Measurements from ENCODE around the gene GGT5. TPM values are rescaled to one million over a fixed set of nuclear protein-coding genes. Genes with fewer than 3 reads are reported as not detected.
"Not testable (repeated sequence)": the region's sequence is repeated elsewhere in the genome, so short reads cannot be mapped to it uniquely, and the experiment has no call there.

The GGT5 gene
- total RNA-seq, 2 donors from 2014 or later, result 24.9 to 41.2 TPM

DNA sequence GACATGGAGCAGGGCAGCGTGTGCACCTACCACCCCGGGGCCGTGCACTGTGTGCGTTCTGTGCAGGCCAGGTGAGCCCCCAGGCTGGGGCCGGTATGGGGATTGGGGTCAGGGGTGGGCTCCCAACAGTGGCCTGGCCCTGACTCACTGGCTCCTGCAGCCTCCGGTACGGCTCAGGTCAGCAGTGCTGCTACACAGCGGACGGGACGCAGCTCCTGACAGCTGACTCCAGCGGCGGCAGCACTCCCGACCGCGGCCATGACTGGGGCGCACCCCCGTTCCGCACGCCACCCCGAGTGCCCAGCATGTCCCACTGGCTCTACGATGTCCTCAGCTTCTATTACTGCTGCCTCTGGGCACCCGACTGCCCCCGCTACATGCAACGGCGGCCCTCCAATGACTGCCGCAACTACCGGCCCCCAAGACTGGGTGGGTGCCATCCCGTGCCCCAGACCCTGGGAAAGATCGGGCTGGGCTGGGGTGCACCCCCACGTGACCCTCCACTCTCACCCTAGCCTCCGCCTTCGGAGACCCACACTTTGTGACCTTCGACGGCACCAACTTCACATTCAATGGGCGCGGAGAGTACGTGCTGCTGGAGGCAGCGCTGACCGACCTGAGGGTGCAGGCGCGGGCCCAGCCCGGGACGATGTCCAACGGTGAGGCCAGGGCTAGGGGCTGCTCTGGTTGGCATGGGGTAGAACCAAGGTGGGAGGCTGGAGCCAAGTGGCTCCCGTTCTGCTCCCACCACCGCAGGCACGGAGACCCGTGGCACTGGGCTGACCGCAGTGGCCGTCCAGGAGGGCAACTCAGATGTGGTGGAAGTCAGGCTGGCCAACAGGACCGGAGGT is 59.2 kb downstream of the GGT5 start:
- no peak for DNase-seq
- Histone ChIP-seq H3K4me1 (peaks cover 7% of the 10 kb centered on the region), H3K9me3 (no peaks in the 10 kb centered on the region), H3K36me3 (replicated peaks in 1 of 2; ENCODE audit: insufficient read depth in 1 of 2, low read depth in 2 of 2) (no peaks in the 10 kb centered on the region), H3K27me3 (no peaks in the 10 kb centered on the region), H3K27ac (no peak overlapping the region), H3K4me3 (no peak overlapping the region)
- WGBS, 2 donors, result 79 to 89% methylated on average over 9 to 51 of the region's 51 CpGs
- TF ChIP-seq, protein P1, sequence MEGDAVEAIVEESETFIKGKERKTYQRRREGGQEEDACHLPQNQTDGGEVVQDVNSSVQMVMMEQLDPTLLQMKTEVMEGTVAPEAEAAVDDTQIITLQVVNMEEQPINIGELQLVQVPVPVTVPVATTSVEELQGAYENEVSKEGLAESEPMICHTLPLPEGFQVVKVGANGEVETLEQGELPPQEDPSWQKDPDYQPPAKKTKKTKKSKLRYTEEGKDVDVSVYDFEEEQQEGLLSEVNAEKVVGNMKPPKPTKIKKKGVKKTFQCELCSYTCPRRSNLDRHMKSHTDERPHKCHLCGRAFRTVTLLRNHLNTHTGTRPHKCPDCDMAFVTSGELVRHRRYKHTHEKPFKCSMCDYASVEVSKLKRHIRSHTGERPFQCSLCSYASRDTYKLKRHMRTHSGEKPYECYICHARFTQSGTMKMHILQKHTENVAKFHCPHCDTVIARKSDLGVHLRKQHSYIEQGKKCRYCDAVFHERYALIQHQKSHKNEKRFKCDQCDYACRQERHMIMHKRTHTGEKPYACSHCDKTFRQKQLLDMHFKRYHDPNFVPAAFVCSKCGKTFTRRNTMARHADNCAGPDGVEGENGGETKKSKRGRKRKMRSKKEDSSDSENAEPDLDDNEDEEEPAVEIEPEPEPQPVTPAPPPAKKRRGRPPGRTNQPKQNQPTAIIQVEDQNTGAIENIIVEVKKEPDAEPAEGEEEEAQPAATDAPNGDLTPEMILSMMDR (IDR thresholded peaks at IDR 0.05), result no peak
- TF ChIP-seq POLR2A (IDR thresholded peaks at IDR 0.05), result no peak
- intact Hi-C loops (cut with DNase I), result loop anchor here (5.0 kb wide), 1 partner anchor 62 kb away; the partner anchor contains the start of gene GGT5
- no peak for ATAC-seq

DNA sequence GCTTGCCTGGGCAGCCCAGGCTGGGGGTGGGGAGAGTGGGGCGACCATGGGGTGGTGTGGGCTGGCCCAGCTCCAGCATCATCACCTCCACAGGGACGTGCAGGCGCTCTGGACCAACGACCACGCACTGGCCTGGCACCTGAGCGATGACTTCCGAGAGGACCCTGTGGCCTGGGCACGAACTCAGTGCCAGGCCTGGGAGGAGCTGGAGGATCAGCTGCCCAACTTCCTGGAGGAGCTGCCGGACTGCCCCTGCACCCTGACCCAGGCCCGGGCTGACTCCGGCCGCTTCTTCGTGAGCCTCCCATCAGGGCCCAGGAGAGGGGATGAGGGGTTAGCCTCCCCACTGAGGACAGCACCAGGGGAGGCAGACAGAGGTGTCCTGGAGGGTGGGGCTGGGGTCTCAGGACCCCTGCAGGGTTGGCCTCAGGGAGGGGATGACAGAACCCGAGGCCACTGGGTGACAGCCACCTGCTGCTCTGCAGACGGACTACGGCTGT is 59.8 kb downstream of the GGT5 start:
- 90% methylated on average over 16 of the region's 16 CpGs; no CpG with 5 or more reads in 1 of the 2 donors for WGBS, 2 donors
- Histone ChIP-seq H3K27ac (no peak overlapping the region), H3K4me3 (no peak overlapping the region), H3K36me3 (replicated peaks in 1 of 2; ENCODE audit: insufficient read depth in 1 of 2, low read depth in 2 of 2) (no peaks in the 10 kb centered on the region), H3K9me3 (no peaks in the 10 kb centered on the region), H3K4me1 (peaks cover 7% of the 10 kb centered on the region), H3K27me3 (no peaks in the 10 kb centered on the region)
- ATAC-seq (no peak), DNase-seq (no peak)
- TF ChIP-seq, protein P1 (IDR thresholded peaks at IDR 0.05), result no peak
- TF ChIP-seq POLR2A (IDR thresholded peaks at IDR 0.05), result no peak
- intact Hi-C loops (cut with DNase I), result loop anchor here (5.0 kb wide), 1 partner anchor 62 kb away; the partner anchor contains the start of gene GGT5

DNA sequence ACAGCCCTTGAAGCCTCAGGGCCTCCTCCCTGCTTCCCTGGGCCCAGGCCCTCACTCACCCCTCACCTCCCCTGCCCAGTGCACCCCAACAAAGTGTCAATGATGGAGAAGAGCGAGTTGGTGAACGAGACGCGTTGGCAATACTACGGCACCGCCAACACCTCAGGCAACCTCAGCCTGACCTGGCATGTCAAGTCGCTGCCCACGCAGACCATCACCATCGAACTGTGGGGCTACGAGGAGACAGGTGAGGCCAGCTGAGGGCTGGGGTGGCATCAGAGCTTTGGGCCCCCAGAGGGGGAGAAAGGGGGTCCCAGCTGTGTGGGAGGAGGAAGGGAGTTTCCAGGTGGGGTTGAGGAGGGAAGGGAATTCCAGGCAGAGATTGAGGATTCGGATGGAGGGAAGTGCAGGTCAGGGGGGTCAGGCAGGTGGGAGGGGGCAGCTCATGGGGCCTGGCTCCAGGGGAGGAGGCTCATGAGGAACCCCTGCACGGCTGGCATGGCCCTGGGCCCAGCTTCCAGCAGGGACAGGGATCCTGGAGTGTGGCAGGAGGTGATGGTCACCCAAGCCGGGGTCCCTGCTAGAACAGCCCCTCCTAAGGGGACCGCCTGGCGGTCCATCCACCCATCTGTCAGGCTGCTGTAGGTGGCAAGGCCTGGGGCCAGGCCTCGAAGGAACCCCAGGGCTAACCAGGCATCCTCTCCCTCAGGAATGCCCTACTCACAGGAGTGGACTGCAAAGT is 60.7 kb downstream of the GGT5 start:
- intact Hi-C loops (cut with DNase I), result no loop called here
- Histone ChIP-seq H3K27ac (no peak overlapping the region), H3K4me3 (no peak overlapping the region), H3K4me1 (peaks cover 4% of the 10 kb centered on the region), H3K9me3 (no peaks in the 10 kb centered on the region), H3K36me3 (replicated peaks in 1 of 2; ENCODE audit: insufficient read depth in 1 of 2, low read depth in 2 of 2) (no peaks in the 10 kb centered on the region), H3K27me3 (no peaks in the 10 kb centered on the region)
- TF ChIP-seq, protein P1 (IDR thresholded peaks at IDR 0.05), result no peak
- no peak for TF ChIP-seq POLR2A (IDR thresholded peaks at IDR 0.05)
- no peak for ATAC-seq
- no peak for DNase-seq
- WGBS, 2 donors, result 79 to 90% methylated on average over 12 to 16 of the region's 16 CpGs

DNA sequence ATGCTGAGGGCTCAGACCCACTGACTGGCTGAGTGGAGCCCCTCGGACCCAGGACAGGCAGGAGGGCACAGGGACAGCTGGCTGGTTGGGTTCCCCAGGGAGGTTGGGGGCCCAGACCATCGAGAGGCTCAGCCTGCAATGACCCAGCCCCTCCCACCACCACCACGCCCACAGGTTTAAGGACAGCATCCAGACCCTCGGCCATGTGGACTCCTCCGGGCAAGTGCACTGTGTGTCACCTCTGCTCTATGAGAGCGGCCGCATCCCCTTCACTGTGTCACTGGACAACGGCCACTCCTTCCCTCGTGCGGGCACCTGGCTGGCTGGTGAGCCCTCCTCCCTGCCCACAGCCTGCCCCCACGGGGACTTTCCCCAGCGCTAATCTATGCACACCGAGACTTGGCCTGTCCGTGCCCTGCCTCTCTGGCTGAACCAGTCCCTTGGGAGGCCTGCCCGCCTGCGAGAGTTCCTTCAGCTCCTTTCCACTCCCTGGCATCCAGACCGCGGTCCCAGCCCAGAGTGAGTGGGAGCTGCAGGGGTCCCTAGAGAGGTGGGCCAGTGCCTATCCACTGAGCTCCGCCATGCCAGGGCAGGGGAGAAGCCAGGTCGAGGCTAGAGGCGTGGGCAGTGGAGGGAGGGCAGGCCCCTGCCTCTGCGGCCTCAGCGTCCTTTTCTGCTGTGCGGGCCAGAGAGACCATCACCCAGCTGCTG is 61.4 kb downstream of the GGT5 start:
- DNase-seq, result no peak
- H3K4me3 ChIP-seq, result no peak overlapping the region
- intact Hi-C loops (cut with DNase I), result no loop called here
- no peak for TF ChIP-seq POLR2A (IDR thresholded peaks at IDR 0.05)
- TF ChIP-seq, protein P1 (IDR thresholded peaks at IDR 0.05), result no peak
- H3K27ac ChIP-seq, result no peak overlapping the region
- no peaks in the 10 kb centered on the region for H3K36me3 ChIP-seq (replicated peaks in 1 of 2; ENCODE audit: insufficient read depth in 1 of 2, low read depth in 2 of 2)
- 74 to 83% methylated on average over 12 to 24 of the region's 24 CpGs for WGBS, 2 donors
- peaks cover 4% of the 10 kb centered on the region for H3K4me1 ChIP-seq
- H3K9me3 ChIP-seq, result no peaks in the 10 kb centered on the region
- ATAC-seq, result no peak
- H3K27me3 ChIP-seq, result no peaks in the 10 kb centered on the region

DNA sequence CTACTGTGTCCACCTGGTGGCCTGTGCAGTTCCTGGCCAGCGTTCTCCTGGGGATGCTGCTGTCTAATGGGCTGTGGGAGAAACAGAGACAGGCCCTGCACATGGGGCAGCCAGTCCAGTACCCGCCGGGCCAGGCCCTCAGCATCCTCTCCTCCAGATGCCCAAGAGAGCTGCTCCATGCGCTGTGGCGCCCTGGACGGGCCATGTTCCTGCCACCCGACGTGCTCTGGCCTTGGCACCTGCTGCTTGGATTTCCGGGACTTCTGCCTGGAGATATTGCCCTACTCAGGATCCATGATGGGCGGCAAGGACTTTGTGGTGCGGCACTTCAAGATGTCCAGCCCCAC is 62.0 kb downstream of the GGT5 start:
- WGBS, 2 donors, result 81% methylated on average over 8 of the region's 11 CpGs; no CpG with 5 or more reads in 1 of the 2 donors
- H3K9me3 ChIP-seq; H3K4me3 ChIP-seq; H3K36me3 ChIP-seq (replicated peaks in 1 of 2; ENCODE audit: insufficient read depth in 1 of 2, low read depth in 2 of 2); intact Hi-C loops (cut with DNase I); H3K27me3 ChIP-seq; ATAC-seq; DNase-seq; H3K27ac ChIP-seq; H3K4me1 ChIP-seq: not testable (repeated sequence)

Measured in body of pancreas (tissue), 4 donors.